Colonic mucosa (tissue), 4 donors: Measurements from ENCODE around the gene TSGA10. TPM values are rescaled to one million over a fixed set of nuclear protein-coding genes. Genes with fewer than 3 reads are reported as not detected.

Experiments used
- DNase-seq: peaks from one replicate; pipeline ENCODE4 v3.0.0-alpha.2; 2020
- H3K27ac ChIP-seq: fragments of 200-600 bp; one replicate; pipeline ENCODE4 v1.8.0; 2021
- H3K27me3 ChIP-seq: fragments of 200-600 bp; one replicate; pipeline ENCODE4 v1.8.0; 2021
- H3K36me3 ChIP-seq: fragments of 200-600 bp; one replicate; pipeline ENCODE4 v1.8.0; 2021
- H3K4me1 ChIP-seq: fragments of 200-600 bp; one replicate; pipeline ENCODE4 v1.8.0; 2021; ENCODE audit warnings: mild to moderate bottlenecking
- H3K4me3 ChIP-seq: fragments of 200-600 bp; one replicate; pipeline ENCODE4 v1.8.0; 2021
- H3K9ac ChIP-seq, 2 donors: one replicate each; pipeline ENCODE4 v1.7.0; 2013; ENCODE audit warnings: control low read depth in 2 of 2, low read depth in 2 of 2, low read length in 2 of 2
- H3K9me3 ChIP-seq: fragments of 200-600 bp; one replicate; pipeline ENCODE4 v1.8.0; 2021
- CTCF ChIP-seq: fragments of 200-600 bp; IDR thresholded peaks from one replicate; pipeline ENCODE4 v1.8.0; 2022; ENCODE audit warnings: antibody characterized with exemption, mild to moderate bottlenecking
- intact Hi-C: fragments of 100-400 bp; cut with DNase I; formaldehyde crosslinking; loops from one replicate; pipeline ENCODE4 v1.14.1; 2022
- total RNA-seq, 2 donors: library from RNA; stranded (reverse); fragmentation: NEBNext Ultra II Directional in 1 of 2; extraction: Animal tissue kit (Norgen Biotek cat#: 25700) in 1 of 2; gene quantifications; one replicate each; pipeline ENCODE4 v1.2.1, GENCODE V29; 2021
- donor health status: healthy.
- donor health status: DM: no; HTN: no; CAD: no.
- donor health status: DM: no; HTN: no; CAD: no.

The TSGA10 gene
- total RNA-seq, 2 donors from 2014 or later = 6.1 to 6.6 TPM

- Histone ChIP-seq H3K4me1 (no peaks in the 10 kb centered on the region), H3K36me3 (no peaks in the 10 kb centered on the region), H3K27me3 (no peaks in the 10 kb centered on the region), H3K9ac (no peak overlapping the region), H3K4me3 (no peak overlapping the region), H3K27ac (no peak overlapping the region), H3K9me3 (no peaks in the 10 kb centered on the region)
- intact Hi-C loops = no loop called here
- TF ChIP-seq CTCF = no peak
- DNase-seq = no peak
These were observed 118.8 kb downstream of the TSGA10 start for GRCh38 chr2:99035920-99036319.

DNA sequence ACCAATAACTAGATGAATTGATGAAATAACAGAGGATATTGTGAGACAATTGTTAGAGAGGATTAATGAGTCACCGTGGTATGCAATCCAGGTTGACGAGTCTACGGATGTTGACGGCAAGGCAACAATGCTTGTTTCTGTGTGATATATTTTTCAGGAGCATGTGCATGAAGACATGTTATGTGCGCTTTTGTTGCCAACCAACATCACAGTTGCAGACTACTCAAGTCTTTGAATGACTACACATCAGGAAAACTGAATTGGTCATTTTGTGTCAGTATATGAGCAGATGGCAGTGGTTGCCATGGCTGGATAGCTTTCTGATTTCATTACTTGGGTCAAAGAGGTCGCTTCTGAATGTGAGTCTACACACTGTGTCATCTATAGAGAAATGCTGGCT, 122.0 kb downstream of the TSGA10 start:
- H3K36me3 ChIP-seq = no peaks in the 10 kb centered on the region
- no peak overlapping the region for H3K9ac ChIP-seq
- no peak overlapping the region for H3K27ac ChIP-seq
- H3K4me1 ChIP-seq = no peaks in the 10 kb centered on the region
- no peak for DNase-seq
- H3K27me3 ChIP-seq = no peaks in the 10 kb centered on the region
- no peak overlapping the region for H3K4me3 ChIP-seq
- intact Hi-C loops = no loop called here
- no peaks in the 10 kb centered on the region for H3K9me3 ChIP-seq
- TF ChIP-seq CTCF = no peak

GRCh38 chr2:99032001-99032400, 122.7 kb downstream of the TSGA10 start:
- Histone ChIP-seq H3K9me3 (no peaks in the 10 kb centered on the region), H3K4me1 (no peaks in the 10 kb centered on the region), H3K4me3 (no peak overlapping the region), H3K36me3 (no peaks in the 10 kb centered on the region), H3K27me3 (no peaks in the 10 kb centered on the region), H3K9ac (no peak overlapping the region), H3K27ac (no peak overlapping the region)
- TF ChIP-seq CTCF = no peak
- intact Hi-C loops = no loop called here
- DNase-seq = no peak

- Histone ChIP-seq H3K27ac (no peak overlapping the region), H3K4me1 (no peaks in the 10 kb centered on the region), H3K9ac (no peak overlapping the region), H3K4me3 (no peak overlapping the region), H3K36me3 (no peaks in the 10 kb centered on the region), H3K27me3 (no peaks in the 10 kb centered on the region), H3K9me3 (no peaks in the 10 kb centered on the region)
- intact Hi-C loops = no loop called here
- no peak for DNase-seq
- TF ChIP-seq CTCF = no peak
These were observed 123.3 kb downstream of the TSGA10 start for GRCh38 chr2:99031481-99031880.

GRCh38 chr2:99028558-99028957, 126.2 kb downstream of the TSGA10 start:
- Histone ChIP-seq H3K9me3 (no peaks in the 10 kb centered on the region), H3K4me1 (no peaks in the 10 kb centered on the region), H3K9ac (no peak overlapping the region), H3K27me3 (no peaks in the 10 kb centered on the region), H3K36me3 (no peaks in the 10 kb centered on the region), H3K27ac (no peak overlapping the region), H3K4me3 (no peak overlapping the region)
- TF ChIP-seq CTCF = no peak
- intact Hi-C loops = no loop called here
- no peak for DNase-seq

DNA sequence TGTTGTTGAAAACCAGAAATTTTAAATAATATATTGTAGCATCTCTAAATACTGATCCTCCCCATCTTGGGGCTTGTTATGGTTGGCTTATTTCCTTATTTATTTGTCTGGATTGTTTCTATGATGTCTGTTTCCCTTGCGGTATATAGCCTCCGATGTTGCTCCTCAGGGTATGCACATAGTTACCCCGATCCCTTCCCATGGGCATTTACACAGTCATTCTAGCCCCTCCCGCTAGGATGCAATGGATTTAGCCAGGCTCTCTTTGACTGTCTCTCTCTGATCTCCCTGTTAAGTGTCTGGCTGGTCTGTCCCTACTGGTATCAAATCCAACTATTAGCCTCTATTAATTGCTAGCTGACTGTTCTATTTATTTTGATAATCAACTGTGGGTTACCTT, 126.9 kb downstream of the TSGA10 start:
- intact Hi-C loops = no loop called here
- no peak overlapping the region for H3K9ac ChIP-seq
- no peaks in the 10 kb centered on the region for H3K27me3 ChIP-seq
- H3K4me3 ChIP-seq = no peak overlapping the region
- no peaks in the 10 kb centered on the region for H3K4me1 ChIP-seq
- H3K36me3 ChIP-seq = no peaks in the 10 kb centered on the region
- DNase-seq = no peak
- no peak for TF ChIP-seq CTCF
- H3K9me3 ChIP-seq = no peaks in the 10 kb centered on the region
- H3K27ac ChIP-seq = no peak overlapping the region
